Activated T-helper 1 cell treated with anti-CD3 and anti-CD28 coated beads, Interleukin-12 subunit alpha, Interleukin-12 subunit beta, Interleukin-2, Interleukin-4 antibody, amounts not matched to agents 30 ng/mL and 10 ng/mL and 1 ng/mL, durations not matched to agents 14 hours and 24 hours and 36 hours (primary cell): Measurements from ENCODE around the gene MYOT. TPM values are rescaled to one million over a fixed set of nuclear protein-coding genes. Genes with fewer than 3 reads are reported as not detected.

Source experiments
- DNase-seq: peaks from one replicate; pipeline ENCODE4 v3.0.0; 2021; ENCODE audit warnings: low spot score
- H3K27ac Mint-ChIP-seq: one replicate; pipeline ENCODE4 v1.8.0; 2021; ENCODE audit warnings: mild to moderate bottlenecking, mixed read lengths
- H3K27me3 Mint-ChIP-seq: one replicate; pipeline ENCODE4 v1.8.0; 2022; ENCODE audit warnings: mild to moderate bottlenecking, moderate library complexity, mixed read lengths; ENCODE audit not compliant: insufficient read depth
- H3K36me3 Mint-ChIP-seq: one replicate; pipeline ENCODE4 v1.8.0; 2021; ENCODE audit warnings: low read depth, mixed read lengths
- H3K4me1 Mint-ChIP-seq: one replicate; pipeline ENCODE4 v1.8.0; 2021; ENCODE audit warnings: low read depth, mixed read lengths
- H3K4me3 Mint-ChIP-seq: one replicate; pipeline ENCODE4 v1.8.0; 2021; ENCODE audit warnings: mild to moderate bottlenecking, moderate library complexity, mixed read lengths
- H3K9me3 Mint-ChIP-seq: one replicate; pipeline ENCODE4 v1.8.0; 2021; ENCODE audit warnings: mixed read lengths
- intact Hi-C: fragments of 100-400 bp; cut with micrococcal nuclease; formaldehyde crosslinking; loops from one replicate; pipeline ENCODE4 v1.15.1; 2024
- total RNA-seq: library from RNA; stranded (reverse); gene quantifications from 2 replicates; pipeline ENCODE4 v1.2.3, GENCODE V29; 2022

Gene MYOT
- total RNA-seq, 1 donor from 2014 or later: not detected

GRCh38 chr5:137890845-137891244 lies 23.2 kb downstream of the MYOT start:
- H3K4me3 Mint-ChIP-seq: no peak overlapping the region
- DNase-seq: no peak
- H3K9me3 Mint-ChIP-seq: no peaks in the 10 kb centered on the region
- intact Hi-C loops: loop anchor here (5.0 kb wide), 1 partner anchor 46 kb away; no protein-coding TSS in a partner anchor
- no peak overlapping the region for H3K27ac Mint-ChIP-seq
- peaks cover 4% of the 10 kb centered on the region for H3K27me3 Mint-ChIP-seq
- H3K36me3 Mint-ChIP-seq: peaks cover 1% of the 10 kb centered on the region
- H3K4me1 Mint-ChIP-seq: peaks cover 24% of the 10 kb centered on the region

- Mint-ChIP-seq H3K36me3 (peaks cover 1% of the 10 kb centered on the region), H3K27me3 (peaks cover 4% of the 10 kb centered on the region), H3K4me1 (peaks cover 19% of the 10 kb centered on the region), H3K9me3 (no peaks in the 10 kb centered on the region), H3K27ac (no peak overlapping the region), H3K4me3 (no peak overlapping the region)
- intact Hi-C loops: loop anchor here (5.0 kb wide), 1 partner anchor 45 kb away; no protein-coding TSS in a partner anchor
- DNase-seq: no peak
Observed at GRCh38 chr5:137891849-137892248, 24.2 kb downstream of the MYOT start.

GRCh38 chr5:137894586-137894985 lies 26.9 kb downstream of the MYOT start:
- Mint-ChIP-seq H3K27ac (no peak overlapping the region), H3K9me3 (no peaks in the 10 kb centered on the region), H3K27me3 (peaks cover 2% of the 10 kb centered on the region), H3K4me3 (no peak overlapping the region), H3K36me3 (peaks cover 1% of the 10 kb centered on the region), H3K4me1 (peaks cover 3% of the 10 kb centered on the region)
- intact Hi-C loops: loop anchor here (5.0 kb wide), 1 partner anchor 43 kb away; no protein-coding TSS in a partner anchor
- no peak for DNase-seq

- Mint-ChIP-seq H3K27ac (no peak overlapping the region), H3K27me3 (peaks cover 2% of the 10 kb centered on the region), H3K4me1 (peaks cover 7% of the 10 kb centered on the region), H3K36me3 (no peaks in the 10 kb centered on the region), H3K9me3 (no peaks in the 10 kb centered on the region), H3K4me3 (no peak overlapping the region)
- no peak for DNase-seq
- intact Hi-C loops: no loop called here
Observed at GRCh38 chr5:137896560-137896959, 28.9 kb downstream of the MYOT start.

GRCh38 chr5:137899493-137899892 lies 31.8 kb downstream of the MYOT start:
- intact Hi-C loops: no loop called here
- Mint-ChIP-seq H3K9me3 (no peaks in the 10 kb centered on the region), H3K4me3 (no peak overlapping the region), H3K36me3 (no peaks in the 10 kb centered on the region), H3K27ac (no peak overlapping the region), H3K27me3 (peaks cover 8% of the 10 kb centered on the region), H3K4me1 (peaks cover 8% of the 10 kb centered on the region)
- no peak for DNase-seq

GRCh38 chr5:137901011-137901817 lies 33.6 kb downstream of the MYOT start:
- intact Hi-C loops: loop anchor here (10.0 kb wide), 1 partner anchor 234 kb away; the partner anchor contains the start of gene NME5
- Mint-ChIP-seq H3K4me3 (no peak overlapping the region), H3K4me1 (peaks cover 8% of the 10 kb centered on the region), H3K27ac (no peak overlapping the region), H3K9me3 (no peaks in the 10 kb centered on the region), H3K27me3 (peaks cover 5% of the 10 kb centered on the region), H3K36me3 (no peaks in the 10 kb centered on the region)
- no peak for DNase-seq

- Mint-ChIP-seq H3K9me3 (no peaks in the 10 kb centered on the region), H3K4me3 (no peak overlapping the region), H3K27me3 (peaks cover 5% of the 10 kb centered on the region), H3K4me1 (peaks cover 8% of the 10 kb centered on the region), H3K27ac (no peak overlapping the region), H3K36me3 (no peaks in the 10 kb centered on the region)
- no peak for DNase-seq
- intact Hi-C loops: loop anchor here (10.0 kb wide), 1 partner anchor 232 kb away; the partner anchor contains the start of gene NME5
Observed at GRCh38 chr5:137902408-137903133, 34.9 kb downstream of the MYOT start.

GRCh38 chr5:137914758-137915157 lies 47.1 kb downstream of the MYOT start:
- no peaks in the 10 kb centered on the region for H3K36me3 Mint-ChIP-seq
- no peaks in the 10 kb centered on the region for H3K4me1 Mint-ChIP-seq
- H3K27ac Mint-ChIP-seq: no peak overlapping the region
- no peak overlapping the region for H3K4me3 Mint-ChIP-seq
- DNase-seq: no peak
- peaks cover 16% of the 10 kb centered on the region for H3K9me3 Mint-ChIP-seq
- H3K27me3 Mint-ChIP-seq: peaks cover 9% of the 10 kb centered on the region
- intact Hi-C loops: no loop called here

GRCh38 chr5:137916923-137917322 lies 49.3 kb downstream of the MYOT start:
- Mint-ChIP-seq H3K9me3 (peaks cover 16% of the 10 kb centered on the region), H3K27me3 (peaks cover 6% of the 10 kb centered on the region), H3K4me1 (no peaks in the 10 kb centered on the region), H3K36me3 (no peaks in the 10 kb centered on the region), H3K27ac (no peak overlapping the region), H3K4me3 (no peak overlapping the region)
- no peak for DNase-seq
- intact Hi-C loops: no loop called here

- Mint-ChIP-seq H3K9me3 (peaks cover 8% of the 10 kb centered on the region), H3K4me1 (no peaks in the 10 kb centered on the region), H3K36me3 (no peaks in the 10 kb centered on the region), H3K27me3 (peaks cover 6% of the 10 kb centered on the region), H3K4me3 (no peak overlapping the region), H3K27ac (no peak overlapping the region)
- no peak for DNase-seq
- intact Hi-C loops: no loop called here
Observed at GRCh38 chr5:137921931-137922330, 54.3 kb downstream of the MYOT start.

GRCh38 chr5:137923856-137924255 lies 56.2 kb downstream of the MYOT start:
- DNase-seq: no peak
- H3K27ac Mint-ChIP-seq: no peak overlapping the region
- peaks cover under 1% of the 10 kb centered on the region for H3K36me3 Mint-ChIP-seq
- H3K27me3 Mint-ChIP-seq: no peaks in the 10 kb centered on the region
- H3K4me1 Mint-ChIP-seq: no peaks in the 10 kb centered on the region
- H3K9me3 Mint-ChIP-seq: no peaks in the 10 kb centered on the region
- H3K4me3 Mint-ChIP-seq: no peak overlapping the region
- intact Hi-C loops: no loop called here

GRCh38 chr5:137932800-137933199 lies 65.1 kb downstream of the MYOT start:
- no peak for DNase-seq
- H3K4me3 Mint-ChIP-seq: no peak overlapping the region
- no peaks in the 10 kb centered on the region for H3K27me3 Mint-ChIP-seq
- no peaks in the 10 kb centered on the region for H3K9me3 Mint-ChIP-seq
- H3K36me3 Mint-ChIP-seq: peaks cover 8% of the 10 kb centered on the region
- intact Hi-C loops: no loop called here
- H3K4me1 Mint-ChIP-seq: no peaks in the 10 kb centered on the region
- H3K27ac Mint-ChIP-seq: no peak overlapping the region

GRCh38 chr5:137933491-137933911 lies 65.8 kb downstream of the MYOT start:
- Mint-ChIP-seq H3K36me3 (peaks cover 8% of the 10 kb centered on the region), H3K4me3 (no peak overlapping the region)
- intact Hi-C loops: no loop called here

More at GRCh38 chr5:137933491-137933911, 65.8 kb downstream of the MYOT start:
- Mint-ChIP-seq H3K27ac (no peak overlapping the region), H3K4me1 (no peaks in the 10 kb centered on the region), H3K27me3 (no peaks in the 10 kb centered on the region), H3K9me3 (no peaks in the 10 kb centered on the region)
- DNase-seq: no peak
